GM23338 (cell line): ENCODE measurements around the gene GPR142. TPM values are rescaled to one million over a fixed set of nuclear protein-coding genes. Genes with fewer than 3 reads are reported as not detected.

Experiments
- ATAC-seq: fragments of 200-7000 bp; cut with Tn5 transposase; 3 replicates; pipeline ENCODE4 v1.9.1; 2020
- DNase-seq: peaks from one replicate; pipeline ENCODE4 v3.0.0-alpha.2; 2015; ENCODE audit warnings: low spot score
- H2AFZ ChIP-seq: fragments of 200-600 bp; sonication (generic); 2 replicates; pipeline ENCODE4 v1.8.0; 2016; ENCODE audit warnings: antibody characterized with exemption, mild to moderate bottlenecking, moderate library complexity
- H3F3A ChIP-seq: fragments of 200-600 bp; sonication (generic); replicated peaks from 2 replicates; pipeline ENCODE4 v1.8.0; 2017; ENCODE audit warnings: antibody characterized with exemption, mixed run types, low read depth
- H3K27ac ChIP-seq: fragments of 200-600 bp; sonication (generic); 2 replicates; pipeline ENCODE4 v1.6.1; 2016; ENCODE audit warnings: low read depth
- H3K27me3 ChIP-seq: fragments of 200-600 bp; sonication (generic); 2 replicates; pipeline ENCODE4 v1.8.0; 2016; ENCODE audit warnings: mild to moderate bottlenecking, mixed run types, moderate library complexity; ENCODE audit not compliant: insufficient read depth
- H3K36me3 ChIP-seq: fragments of 200-600 bp; sonication (generic); 2 replicates; pipeline ENCODE4 v1.8.0; 2016; ENCODE audit warnings: mild to moderate bottlenecking; ENCODE audit not compliant: insufficient read depth
- H3K4me1 ChIP-seq: fragments of 200-600 bp; sonication (generic); 2 replicates; pipeline ENCODE4 v1.8.0; 2016; ENCODE audit warnings: mild to moderate bottlenecking, moderate library complexity; ENCODE audit not compliant: insufficient read depth
- H3K4me2 ChIP-seq: fragments of 200-600 bp; sonication (generic); 2 replicates; pipeline ENCODE4 v1.7.1; 2017; ENCODE audit warnings: mixed run types
- H3K4me3 ChIP-seq: fragments of 200-600 bp; sonication (generic); 2 replicates; pipeline ENCODE4 v1.6.1; 2016; ENCODE audit warnings: mixed run types
- H3K79me2 ChIP-seq: fragments of 200-600 bp; sonication (generic); replicated peaks from 2 replicates; pipeline ENCODE4 v1.8.0; 2017; ENCODE audit warnings: mild to moderate bottlenecking; ENCODE audit not compliant: insufficient read depth
- H3K9me2 ChIP-seq: fragments of 200-600 bp; sonication (generic); 2 replicates; pipeline ENCODE4 v1.8.0; 2017; ENCODE audit not compliant: insufficient read depth
- H4K20me1 ChIP-seq: fragments of 200-600 bp; sonication (generic); replicated peaks from 2 replicates; pipeline ENCODE4 v1.8.0; 2017; ENCODE audit warnings: mild to moderate bottlenecking; ENCODE audit not compliant: insufficient read depth
- H3K27ac Mint-ChIP-seq: 2 replicates; pipeline ENCODE4 v1.8.0; 2020; ENCODE audit warnings: inconsistent platforms, mild to moderate bottlenecking, moderate library complexity, mixed read lengths
- H3K27me3 Mint-ChIP-seq: 3 replicates; pipeline ENCODE4 v1.8.0; 2022; ENCODE audit warnings: low read depth, mild to moderate bottlenecking, moderate library complexity, mixed read lengths, inconsistent platforms; ENCODE audit not compliant: insufficient read depth, poor library complexity
- H3K36me3 Mint-ChIP-seq: 3 replicates; pipeline ENCODE4 v1.8.0; 2021; ENCODE audit warnings: low read depth, mild to moderate bottlenecking, inconsistent platforms, moderate library complexity, mixed read lengths
- H3K4me1 Mint-ChIP-seq: 3 replicates; pipeline ENCODE4 v1.8.0; 2020; ENCODE audit warnings: mild to moderate bottlenecking, inconsistent platforms, mixed read lengths
- H3K4me3 Mint-ChIP-seq: 3 replicates; pipeline ENCODE4 v1.8.0; 2021; ENCODE audit warnings: moderate library complexity, mild to moderate bottlenecking, inconsistent platforms, mixed read lengths
- H3K9me3 Mint-ChIP-seq: 3 replicates; pipeline ENCODE4 v1.8.0; 2020; ENCODE audit warnings: moderate library complexity, mild to moderate bottlenecking, inconsistent platforms, mixed read lengths
- CREB1 ChIP-seq: fragments of 250-450 bp; sonication (Bioruptor Pico); IDR thresholded peaks from 2 replicates; pipeline ENCODE4 v1.5.0; 2020; ENCODE audit warnings: low read depth, mild to moderate bottlenecking, moderate library complexity
- EZH2 ChIP-seq: fragments of 200-600 bp; sonication (generic); IDR thresholded peaks from one replicate; pipeline ENCODE4 v1.8.0; 2017; ENCODE audit warnings: antibody characterized with exemption, mild to moderate bottlenecking, low read depth; ENCODE audit not compliant: unreplicated experiment
- EZH2phosphoT487 ChIP-seq: fragments of 200-600 bp; sonication (generic); IDR thresholded peaks from one replicate; pipeline ENCODE4 v1.8.1; 2018; ENCODE audit warnings: antibody characterized with exemption; ENCODE audit not compliant: unreplicated experiment
- JUNB ChIP-seq: IDR thresholded peaks from one replicate; pipeline ENCODE4 v1.6.1; 2016; ENCODE audit warnings: antibody characterized with exemption; ENCODE audit not compliant: unreplicated experiment
- NANOG ChIP-seq: IDR thresholded peaks from 2 replicates; pipeline ENCODE4 v1.6.1; 2016; ENCODE audit warnings: antibody characterized with exemption, borderline replicate concordance
- POLR2AphosphoS5 ChIP-seq: IDR thresholded peaks from 2 replicates; pipeline ENCODE4 v1.6.1; 2016; ENCODE audit warnings: antibody characterized with exemption, low read depth
- STAT1 ChIP-seq: IDR thresholded peaks from one replicate; pipeline ENCODE4 v1.6.1; 2016; ENCODE audit warnings: antibody characterized with exemption; ENCODE audit not compliant: unreplicated experiment
- ZNF114 ChIP-seq: fragments of 250-450 bp; sonication (Bioruptor Pico); IDR thresholded peaks from 2 replicates; pipeline ENCODE4 v1.5.0; 2020; ENCODE audit warnings: mild to moderate bottlenecking, moderate library complexity
- ZNF331 ChIP-seq: fragments of 250-450 bp; sonication (Bioruptor Pico); IDR thresholded peaks from 2 replicates; pipeline ENCODE4 v1.5.0; 2020; ENCODE audit warnings: low read depth, mild to moderate bottlenecking, moderate library complexity
- ZNF462 ChIP-seq: fragments of 250-450 bp; sonication (Bioruptor Pico); IDR thresholded peaks from 2 replicates; pipeline ENCODE4 v1.5.0; 2020; ENCODE audit warnings: mild to moderate bottlenecking, moderate library complexity
- polyA plus RNA-seq: library from polyadenylated mRNA; unstranded; fragments of >200 nt; fragmentation: Nextera tagmentation; extraction: Ambion mirVana; gene quantifications from 2 replicates; pipeline ENCODE4 v1.2.1, GENCODE V29; 2016
- total RNA-seq: library from RNA; depleted of rRNA; stranded (reverse); fragments of >200 nt; shearing (Covaris generic); gene quantifications from 2 replicates; pipeline ENCODE4 v1.2.3, GENCODE V29; 2014
- TF ChIP-seq, protein P1 (sequence below), 2 experiments: fragments of 200-600 bp in 1 of 2; sonication (generic) in 1 of 2; conservative IDR thresholded peaks; 2 replicates each; pipeline versions ENCODE4 v1.5.1 to v1.6.1; 2016 to 2017; ENCODE audit warnings: antibody characterized with exemption in 2 of 2, low read depth in 2 of 2, mild to moderate bottlenecking in 2 of 2, moderate library complexity in 1 of 2
- TF ChIP-seq, protein P2 (sequence below): IDR thresholded peaks from 2 replicates; pipeline ENCODE4 v1.6.1; 2016; ENCODE audit warnings: antibody characterized with exemption
- TF ChIP-seq, protein P3 (sequence below): IDR thresholded peaks from one replicate; pipeline ENCODE4 v1.6.1; 2018; ENCODE audit warnings: antibody characterized with exemption; ENCODE audit not compliant: unreplicated experiment

The GPR142 gene
- total and polyA plus RNA-seq, 2 experiments from 2014 or later: not detected

GRCh38 chr17:74343121-74343520 lies 24.2 kb upstream of the GPR142 start:
- no peak for DNase-seq
- no peaks in the 10 kb centered on the region for H3K27me3 ChIP-seq
- no peaks in the 10 kb centered on the region for H3K36me3 ChIP-seq
- no peaks in the 10 kb centered on the region for H3K9me3 Mint-ChIP-seq
- H3K4me1 ChIP-seq: no peaks in the 10 kb centered on the region
- H2AFZ ChIP-seq: no peak overlapping the region
- H3K36me3 Mint-ChIP-seq: no peaks in the 10 kb centered on the region
- H3K79me2 ChIP-seq: no peaks in the 10 kb centered on the region
- no peaks in the 10 kb centered on the region for H3F3A ChIP-seq
- H3K4me2 ChIP-seq: no peak overlapping the region
- no peak overlapping the region for H3K4me3 ChIP-seq
- ATAC-seq: no peak
- no peak overlapping the region for H3K27ac ChIP-seq
- no peaks in the 10 kb centered on the region for H4K20me1 ChIP-seq
- peaks cover 4% of the 10 kb centered on the region for H3K27me3 Mint-ChIP-seq
- H3K27ac Mint-ChIP-seq: no peak overlapping the region
- H3K9me2 ChIP-seq: no peaks in the 10 kb centered on the region
- no peak overlapping the region for H3K4me3 Mint-ChIP-seq
- H3K4me1 Mint-ChIP-seq: peaks cover 7% of the 10 kb centered on the region; the same call in 2 of the 3 replicates
- TF ChIP-seq, protein P1, sequence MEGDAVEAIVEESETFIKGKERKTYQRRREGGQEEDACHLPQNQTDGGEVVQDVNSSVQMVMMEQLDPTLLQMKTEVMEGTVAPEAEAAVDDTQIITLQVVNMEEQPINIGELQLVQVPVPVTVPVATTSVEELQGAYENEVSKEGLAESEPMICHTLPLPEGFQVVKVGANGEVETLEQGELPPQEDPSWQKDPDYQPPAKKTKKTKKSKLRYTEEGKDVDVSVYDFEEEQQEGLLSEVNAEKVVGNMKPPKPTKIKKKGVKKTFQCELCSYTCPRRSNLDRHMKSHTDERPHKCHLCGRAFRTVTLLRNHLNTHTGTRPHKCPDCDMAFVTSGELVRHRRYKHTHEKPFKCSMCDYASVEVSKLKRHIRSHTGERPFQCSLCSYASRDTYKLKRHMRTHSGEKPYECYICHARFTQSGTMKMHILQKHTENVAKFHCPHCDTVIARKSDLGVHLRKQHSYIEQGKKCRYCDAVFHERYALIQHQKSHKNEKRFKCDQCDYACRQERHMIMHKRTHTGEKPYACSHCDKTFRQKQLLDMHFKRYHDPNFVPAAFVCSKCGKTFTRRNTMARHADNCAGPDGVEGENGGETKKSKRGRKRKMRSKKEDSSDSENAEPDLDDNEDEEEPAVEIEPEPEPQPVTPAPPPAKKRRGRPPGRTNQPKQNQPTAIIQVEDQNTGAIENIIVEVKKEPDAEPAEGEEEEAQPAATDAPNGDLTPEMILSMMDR (conservative IDR thresholded peaks at IDR 0.05; ENCODE audit: low read depth in 2 of 2): no peak
- no peak for TF ChIP-seq JUNB
- TF ChIP-seq NANOG: no peak
- TF ChIP-seq ZNF114 (CRISPR knock-in tag): no peak
- no peak for TF ChIP-seq ZNF331 (CRISPR knock-in tag)
- TF ChIP-seq, protein P2, sequence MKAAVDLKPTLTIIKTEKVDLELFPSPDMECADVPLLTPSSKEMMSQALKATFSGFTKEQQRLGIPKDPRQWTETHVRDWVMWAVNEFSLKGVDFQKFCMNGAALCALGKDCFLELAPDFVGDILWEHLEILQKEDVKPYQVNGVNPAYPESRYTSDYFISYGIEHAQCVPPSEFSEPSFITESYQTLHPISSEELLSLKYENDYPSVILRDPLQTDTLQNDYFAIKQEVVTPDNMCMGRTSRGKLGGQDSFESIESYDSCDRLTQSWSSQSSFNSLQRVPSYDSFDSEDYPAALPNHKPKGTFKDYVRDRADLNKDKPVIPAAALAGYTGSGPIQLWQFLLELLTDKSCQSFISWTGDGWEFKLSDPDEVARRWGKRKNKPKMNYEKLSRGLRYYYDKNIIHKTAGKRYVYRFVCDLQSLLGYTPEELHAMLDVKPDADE: no peak
- no peak for TF ChIP-seq CREB1 (CRISPR knock-in tag)
- TF ChIP-seq, protein P3, sequence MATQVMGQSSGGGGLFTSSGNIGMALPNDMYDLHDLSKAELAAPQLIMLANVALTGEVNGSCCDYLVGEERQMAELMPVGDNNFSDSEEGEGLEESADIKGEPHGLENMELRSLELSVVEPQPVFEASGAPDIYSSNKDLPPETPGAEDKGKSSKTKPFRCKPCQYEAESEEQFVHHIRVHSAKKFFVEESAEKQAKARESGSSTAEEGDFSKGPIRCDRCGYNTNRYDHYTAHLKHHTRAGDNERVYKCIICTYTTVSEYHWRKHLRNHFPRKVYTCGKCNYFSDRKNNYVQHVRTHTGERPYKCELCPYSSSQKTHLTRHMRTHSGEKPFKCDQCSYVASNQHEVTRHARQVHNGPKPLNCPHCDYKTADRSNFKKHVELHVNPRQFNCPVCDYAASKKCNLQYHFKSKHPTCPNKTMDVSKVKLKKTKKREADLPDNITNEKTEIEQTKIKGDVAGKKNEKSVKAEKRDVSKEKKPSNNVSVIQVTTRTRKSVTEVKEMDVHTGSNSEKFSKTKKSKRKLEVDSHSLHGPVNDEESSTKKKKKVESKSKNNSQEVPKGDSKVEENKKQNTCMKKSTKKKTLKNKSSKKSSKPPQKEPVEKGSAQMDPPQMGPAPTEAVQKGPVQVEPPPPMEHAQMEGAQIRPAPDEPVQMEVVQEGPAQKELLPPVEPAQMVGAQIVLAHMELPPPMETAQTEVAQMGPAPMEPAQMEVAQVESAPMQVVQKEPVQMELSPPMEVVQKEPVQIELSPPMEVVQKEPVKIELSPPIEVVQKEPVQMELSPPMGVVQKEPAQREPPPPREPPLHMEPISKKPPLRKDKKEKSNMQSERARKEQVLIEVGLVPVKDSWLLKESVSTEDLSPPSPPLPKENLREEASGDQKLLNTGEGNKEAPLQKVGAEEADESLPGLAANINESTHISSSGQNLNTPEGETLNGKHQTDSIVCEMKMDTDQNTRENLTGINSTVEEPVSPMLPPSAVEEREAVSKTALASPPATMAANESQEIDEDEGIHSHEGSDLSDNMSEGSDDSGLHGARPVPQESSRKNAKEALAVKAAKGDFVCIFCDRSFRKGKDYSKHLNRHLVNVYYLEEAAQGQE: no peak
- TF ChIP-seq EZH2: no peak
- TF ChIP-seq POLR2AphosphoS5: no peak
- TF ChIP-seq ZNF462 (CRISPR knock-in tag): no peak
- no peak for TF ChIP-seq EZH2phosphoT487
- TF ChIP-seq STAT1: no peak
